Right lobe of liver (tissue), 6 donors: ENCODE measurements around the gene PLCB4. TPM values are rescaled to one million over a fixed set of nuclear protein-coding genes. Genes with fewer than 3 reads are reported as not detected.

ENCODE experiments used
- ATAC-seq, 4 donors: fragments of 200-7000 bp; cut with Tn5 transposase; one replicate each; pipeline ENCODE4 v1.9.1; 2020; ENCODE audit warnings: mild to moderate bottlenecking in 4 of 4, moderate library complexity in 4 of 4
- DNase-seq, 3 donors: peaks; one replicate each; pipeline ENCODE4 v3.0.0-alpha.2; 2020
- H3K27ac ChIP-seq, 3 donors: fragments of 200-600 bp; one replicate each; pipeline ENCODE4 v1.8.0; 2022
- H3K27me3 ChIP-seq, 2 donors: fragments of 200-600 bp; one replicate each; pipeline ENCODE4 v1.8.0; 2022
- H3K36me3 ChIP-seq, 4 donors: fragments of 200-600 bp; sonication (generic) in 1 of 4; one replicate each; pipeline versions ENCODE4 v1.5.1 to v1.8.0; 2017 to 2022; ENCODE audit warnings: control low read depth in 1 of 4
- H3K4me1 ChIP-seq, 4 donors: fragments of 200-600 bp; sonication (generic) in 1 of 4; one replicate each; pipeline versions ENCODE4 v1.5.1 to v1.8.0; 2017 to 2022; ENCODE audit warnings: control low read depth in 1 of 4
- H3K4me3 ChIP-seq, 3 donors: fragments of 200-600 bp; one replicate each; pipeline ENCODE4 v1.8.0; 2022
- H3K9me3 ChIP-seq, 4 donors: fragments of 200-600 bp; sonication (generic) in 1 of 4; one replicate each; pipeline versions ENCODE4 v1.5.1 to v1.8.0; 2017 to 2022; ENCODE audit warnings: control low read depth in 1 of 4
- CTCF ChIP-seq, 4 donors: fragments of 200-600 bp in 3 of 4; fragments of 450-650 bp in 1 of 4; IDR thresholded peaks; one replicate each; pipeline versions ENCODE4 v1.5.1 to v1.8.0; 2016 to 2022; ENCODE audit warnings: antibody characterized with exemption in 4 of 4, mild to moderate bottlenecking in 2 of 4
- POLR2A ChIP-seq: fragments of 450-650 bp; IDR thresholded peaks from one replicate; pipeline ENCODE4 v1.6.1; 2017; ENCODE audit warnings: antibody characterized with exemption, mild to moderate bottlenecking
- WGBS: methylation state at CpG from one replicate; pipeline ENCODE4 v1.1.6; 2018; ENCODE audit warnings: low coverage, low lambda C conversion rate; ENCODE audit not compliant: insufficient coverage; ENCODE audit errors: missing lambda C conversion rate; 5-methylcytosine and 5-hydroxymethylcytosine counted together
- intact Hi-C, 2 donors: fragments of 100-400 bp; cut with DNase I; formaldehyde crosslinking; loops; one replicate each; pipeline versions ENCODE4 v1.11.2 to v1.14.1; 2022
- total RNA-seq, 6 experiments: library from RNA; depleted of rRNA in 2 of 6; stranded (reverse); fragments of >200 nt in 2 of 6; fragmentation: NEBNext Ultra II Directional in 3 of 6; extraction: Animal tissue kit (Norgen Biotek cat#: 25700) in 3 of 6; gene quantifications; one replicate each; pipeline versions ENCODE4 v1.1.0 to v1.2.4, GENCODE V29; 2016 to 2023
- donor health status: DM: no; HTN: yes; CAD: no.
- donor health status: DM: no; HTN: no; CAD: no.
- donor health status: DM: no; HTN: no; CAD: no.
- donor health status: DM: no; HTN: yes; CAD: no.
- donor health status: DM: no; HTN: yes; CAD: no.

PLCB4 gene
- total RNA-seq, 6 experiments from 2014 or later = 0.04 to 0.20 (median 0.15) TPM

GRCh38 chr20:9230406-9230805, 161.5 kb downstream of the PLCB4 start:
- H3K4me3 ChIP-seq = no peak overlapping the region
- intact Hi-C loops = no loop called here
- H3K27ac ChIP-seq = no peak overlapping the region
- H3K9me3 ChIP-seq = no peaks in the 10 kb centered on the region
- no peaks in the 10 kb centered on the region for H3K4me1 ChIP-seq
- no peaks in the 10 kb centered on the region for H3K36me3 ChIP-seq
- ATAC-seq (no peak), DNase-seq (no peak)
- H3K27me3 ChIP-seq = no peaks in the 10 kb centered on the region
- TF ChIP-seq POLR2A (no peak), CTCF (IDR thresholded peaks at IDR 0.05) (no peak)

GRCh38 chr20:9233804-9234203, 164.9 kb downstream of the PLCB4 start:
- TF ChIP-seq CTCF (IDR thresholded peaks at IDR 0.05) (no peak), POLR2A (no peak)
- Histone ChIP-seq H3K27ac (no peak overlapping the region), H3K4me3 (no peak overlapping the region), H3K36me3 (no peaks in the 10 kb centered on the region), H3K27me3 (no peaks in the 10 kb centered on the region), H3K9me3 (no peaks in the 10 kb centered on the region), H3K4me1 (no peaks in the 10 kb centered on the region)
- WGBS = 67% methylated on average over 2 of the region's 2 CpGs
- intact Hi-C loops = no loop called here
- DNase-seq (no peak), ATAC-seq (no peak)

GRCh38 chr20:9235518-9235917, 166.6 kb downstream of the PLCB4 start:
- TF ChIP-seq CTCF (IDR thresholded peaks at IDR 0.05) (no peak), POLR2A (no peak)
- Histone ChIP-seq H3K4me1 (no peaks in the 10 kb centered on the region), H3K9me3 (no peaks in the 10 kb centered on the region), H3K4me3 (no peak overlapping the region), H3K36me3 (no peaks in the 10 kb centered on the region), H3K27me3 (no peaks in the 10 kb centered on the region), H3K27ac (no peak overlapping the region)
- no peak for ATAC-seq
- no peak for DNase-seq
- WGBS = 40% methylated on average over 4 of the region's 4 CpGs
- intact Hi-C loops = no loop called here

- ATAC-seq (no peak), DNase-seq (no peak)
- no peaks in the 10 kb centered on the region for H3K27me3 ChIP-seq
- no peaks in the 10 kb centered on the region for H3K9me3 ChIP-seq
- no peak overlapping the region for H3K4me3 ChIP-seq
- intact Hi-C loops = no loop called here
- no peak for TF ChIP-seq CTCF (IDR thresholded peaks at IDR 0.05)
- no peak for TF ChIP-seq POLR2A
- H3K4me1 ChIP-seq = no peaks in the 10 kb centered on the region
- WGBS = 43% methylated on average over 4 of the region's 4 CpGs
- no peak overlapping the region for H3K27ac ChIP-seq
- no peaks in the 10 kb centered on the region for H3K36me3 ChIP-seq
Measured at GRCh38 chr20:9236458-9236857, 167.6 kb downstream of the PLCB4 start.

GRCh38 chr20:9241232-9241692, 172.4 kb downstream of the PLCB4 start:
- Histone ChIP-seq H3K4me3 (no peak overlapping the region), H3K27ac (no peak overlapping the region), H3K4me1 (no peaks in the 10 kb centered on the region), H3K36me3 (no peaks in the 10 kb centered on the region), H3K27me3 (no peaks in the 10 kb centered on the region), H3K9me3 (no peaks in the 10 kb centered on the region)
- DNase-seq (no peak), ATAC-seq (no peak)
- TF ChIP-seq CTCF (IDR thresholded peaks at IDR 0.05) = no peak
- no peak for TF ChIP-seq POLR2A
- intact Hi-C loops = no loop called here
